Lung (tissue), 12 donors: ENCODE data around the gene CEP350. TPM values are rescaled to one million over a fixed set of nuclear protein-coding genes. Genes with fewer than 3 reads are reported as not detected.
A peak's percentile ranks its signal among the peaks of the same experiment; 100 is the strongest.

Experiments
- ATAC-seq: fragments of 200-7000 bp; cut with Tn5 transposase; one replicate; pipeline ENCODE4 v1.9.1; 2020; ENCODE audit warnings: moderate number of reproducible peaks; ENCODE audit not compliant: insufficient read depth, low FRiP score
- DNase-seq, 3 donors: peaks; one replicate each; pipeline ENCODE4 v3.0.0-alpha.2; 2013 to 2017
- H3K27ac ChIP-seq, 2 donors: one replicate each; pipeline ENCODE4 v1.5.1; 2013; ENCODE audit warnings: mild to moderate bottlenecking in 2 of 2, moderate library complexity in 2 of 2, control low read depth in 1 of 2, inconsistent platforms in 1 of 2, low read depth in 1 of 2, low read length in 1 of 2
- H3K27me3 ChIP-seq, 3 donors: one replicate each; pipeline ENCODE4 v1.5.1; 2013; ENCODE audit warnings: low read length in 2 of 3; ENCODE audit not compliant: control insufficient read depth in 3 of 3, insufficient read depth in 3 of 3
- H3K36me3 ChIP-seq, 4 donors: one replicate each; pipeline ENCODE4 v1.5.1; 2013; ENCODE audit warnings: low read length in 4 of 4, mild to moderate bottlenecking in 1 of 4, moderate library complexity in 1 of 4; ENCODE audit not compliant: control insufficient read depth in 4 of 4, insufficient read depth in 4 of 4
- H3K4me1 ChIP-seq, 5 donors: one replicate each; pipeline ENCODE4 v1.5.1; 2013; ENCODE audit warnings: low read length in 5 of 5, mild to moderate bottlenecking in 2 of 5, moderate library complexity in 1 of 5; ENCODE audit not compliant: control insufficient read depth in 5 of 5, insufficient read depth in 5 of 5
- H3K4me3 ChIP-seq: one replicate; pipeline ENCODE4 v1.5.1; 2013; ENCODE audit warnings: mild to moderate bottlenecking, control low read depth, moderate library complexity
- H3K9ac ChIP-seq, 2 donors: one replicate each; pipeline ENCODE4 v1.5.1; 2013; ENCODE audit warnings: low read length in 2 of 2, control low read depth in 1 of 2; ENCODE audit not compliant: insufficient read depth in 1 of 2
- H3K9me3 ChIP-seq, 4 donors: one replicate each; pipeline ENCODE4 v1.5.1; 2013; ENCODE audit warnings: low read length in 3 of 4, mild to moderate bottlenecking in 1 of 4, moderate library complexity in 1 of 4; ENCODE audit not compliant: control insufficient read depth in 4 of 4, insufficient read depth in 3 of 4
- WGBS, 2 donors: extraction: QIAGEN DNeasy Blood & Tissue Kit; methylation state at CpG; one replicate each; pipeline ENCODE4 v1.1.7; 2013; 5-methylcytosine and 5-hydroxymethylcytosine counted together
- polyA plus RNA-seq, 2 donors: library from polyadenylated mRNA; stranded (reverse); fragments of 200-250 nt; gene quantifications; one replicate each; pipeline ENCODE4 v1.2.1, GENCODE V29; 2013
- total RNA-seq, 2 donors: library from RNA; depleted of rRNA in 1 of 2; stranded (reverse); fragments of >200 nt in 1 of 2; gene quantifications; one replicate each; pipeline ENCODE4 v1.2.1, GENCODE V29; 2014 to 2021
- TF ChIP-seq, protein P1 (sequence below): IDR thresholded peaks from 2 replicates; pipeline ENCODE4 v1.5.1; 2012; ENCODE audit warnings: mild to moderate bottlenecking; ENCODE audit errors: control extremely low read depth, extremely low read depth
- donor health status: control.
- donor health status: control.
- donor health status: Bipolar disorder and iron deficiency.
- donor health status: healthy.
- donor health status: DM: yes; HTN: yes; CAD: no.

The CEP350 gene
- total and polyA plus RNA-seq, 4 donors = 4.3 to 89.8 (median 23.0) TPM

DNA sequence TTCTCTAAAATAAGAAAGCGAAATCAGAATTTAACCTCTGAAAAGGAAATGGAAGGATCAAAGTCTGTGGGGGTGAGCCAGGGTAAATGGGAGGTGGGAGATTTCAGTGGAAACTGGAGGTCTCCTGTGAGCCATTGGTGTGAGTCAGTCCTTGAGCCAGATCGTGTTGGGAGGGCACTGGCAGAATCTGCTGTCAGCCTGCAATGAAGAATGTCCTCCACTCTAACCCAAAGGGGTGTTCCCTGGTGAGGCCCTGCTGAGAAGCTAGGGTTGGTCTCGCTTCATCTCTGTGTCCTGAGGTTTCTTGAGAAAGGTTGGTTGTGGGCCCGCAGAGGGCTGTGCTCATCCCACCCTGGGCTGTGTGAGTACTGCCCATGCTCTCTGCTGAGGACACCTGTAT is 202.5 kb downstream of the CEP350 start:
- Histone ChIP-seq H3K27me3 (no peaks in the 10 kb centered on the region), H3K4me1 (peaks cover 2 to 43% (median 17%) of the 10 kb centered on the region in 5 donors), H3K36me3 (peaks cover 0 to 6% (median 0%) of the 10 kb centered on the region in 4 donors), H3K9ac (no peak overlapping the region), H3K27ac (peak overlapping the region in 1 of 2 donors; percentile 63), H3K9me3 (no peaks in the 10 kb centered on the region), H3K4me3 (no peak overlapping the region)
- TF ChIP-seq, protein P1, sequence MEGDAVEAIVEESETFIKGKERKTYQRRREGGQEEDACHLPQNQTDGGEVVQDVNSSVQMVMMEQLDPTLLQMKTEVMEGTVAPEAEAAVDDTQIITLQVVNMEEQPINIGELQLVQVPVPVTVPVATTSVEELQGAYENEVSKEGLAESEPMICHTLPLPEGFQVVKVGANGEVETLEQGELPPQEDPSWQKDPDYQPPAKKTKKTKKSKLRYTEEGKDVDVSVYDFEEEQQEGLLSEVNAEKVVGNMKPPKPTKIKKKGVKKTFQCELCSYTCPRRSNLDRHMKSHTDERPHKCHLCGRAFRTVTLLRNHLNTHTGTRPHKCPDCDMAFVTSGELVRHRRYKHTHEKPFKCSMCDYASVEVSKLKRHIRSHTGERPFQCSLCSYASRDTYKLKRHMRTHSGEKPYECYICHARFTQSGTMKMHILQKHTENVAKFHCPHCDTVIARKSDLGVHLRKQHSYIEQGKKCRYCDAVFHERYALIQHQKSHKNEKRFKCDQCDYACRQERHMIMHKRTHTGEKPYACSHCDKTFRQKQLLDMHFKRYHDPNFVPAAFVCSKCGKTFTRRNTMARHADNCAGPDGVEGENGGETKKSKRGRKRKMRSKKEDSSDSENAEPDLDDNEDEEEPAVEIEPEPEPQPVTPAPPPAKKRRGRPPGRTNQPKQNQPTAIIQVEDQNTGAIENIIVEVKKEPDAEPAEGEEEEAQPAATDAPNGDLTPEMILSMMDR = no peak
- 73 to 85% methylated on average over 4 of the region's 4 CpGs for WGBS, 2 donors
- DNase-seq (no peak), ATAC-seq (no peak)

DNA sequence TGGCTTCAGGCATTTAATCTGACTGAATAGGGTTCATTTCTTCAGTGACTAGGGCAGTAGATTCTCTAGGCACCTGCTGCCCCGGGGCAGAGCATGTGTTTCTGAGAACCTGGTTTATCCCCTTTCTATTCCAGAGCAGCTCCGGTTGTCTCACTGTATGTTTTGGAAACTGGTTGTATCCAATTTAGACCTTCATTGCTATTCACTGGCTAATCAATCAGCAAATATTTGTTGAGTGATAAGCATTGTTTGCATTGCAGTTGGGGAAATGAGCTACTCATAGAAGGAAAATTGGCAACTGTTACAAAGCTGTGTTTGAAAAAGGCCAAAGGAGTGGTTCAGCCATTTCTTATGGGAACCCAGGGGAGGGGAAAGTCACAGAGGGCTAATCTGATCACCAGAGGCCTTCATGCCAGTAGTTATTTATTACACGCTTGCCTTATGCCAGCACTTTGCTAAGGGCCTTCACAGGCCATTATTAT is 203.0 kb downstream of the CEP350 start:
- ATAC-seq (no peak), DNase-seq (peak; percentile 48 to 77 (median 62))
- H3K27ac ChIP-seq = peak overlapping the region in 1 of 2 donors; percentile 63
- peaks cover 2 to 43% (median 17%) of the 10 kb centered on the region in 5 donors for H3K4me1 ChIP-seq
- TF ChIP-seq, protein P1 = no peak
- H3K9ac ChIP-seq = no peak overlapping the region
- H3K4me3 ChIP-seq = no peak overlapping the region
- H3K27me3 ChIP-seq = no peaks in the 10 kb centered on the region
- 71 to 89% methylated on average over 3 of the region's 3 CpGs for WGBS, 2 donors
- no peaks in the 10 kb centered on the region for H3K9me3 ChIP-seq
- peaks cover 0 to 6% (median 0%) of the 10 kb centered on the region in 4 donors for H3K36me3 ChIP-seq

DNA sequence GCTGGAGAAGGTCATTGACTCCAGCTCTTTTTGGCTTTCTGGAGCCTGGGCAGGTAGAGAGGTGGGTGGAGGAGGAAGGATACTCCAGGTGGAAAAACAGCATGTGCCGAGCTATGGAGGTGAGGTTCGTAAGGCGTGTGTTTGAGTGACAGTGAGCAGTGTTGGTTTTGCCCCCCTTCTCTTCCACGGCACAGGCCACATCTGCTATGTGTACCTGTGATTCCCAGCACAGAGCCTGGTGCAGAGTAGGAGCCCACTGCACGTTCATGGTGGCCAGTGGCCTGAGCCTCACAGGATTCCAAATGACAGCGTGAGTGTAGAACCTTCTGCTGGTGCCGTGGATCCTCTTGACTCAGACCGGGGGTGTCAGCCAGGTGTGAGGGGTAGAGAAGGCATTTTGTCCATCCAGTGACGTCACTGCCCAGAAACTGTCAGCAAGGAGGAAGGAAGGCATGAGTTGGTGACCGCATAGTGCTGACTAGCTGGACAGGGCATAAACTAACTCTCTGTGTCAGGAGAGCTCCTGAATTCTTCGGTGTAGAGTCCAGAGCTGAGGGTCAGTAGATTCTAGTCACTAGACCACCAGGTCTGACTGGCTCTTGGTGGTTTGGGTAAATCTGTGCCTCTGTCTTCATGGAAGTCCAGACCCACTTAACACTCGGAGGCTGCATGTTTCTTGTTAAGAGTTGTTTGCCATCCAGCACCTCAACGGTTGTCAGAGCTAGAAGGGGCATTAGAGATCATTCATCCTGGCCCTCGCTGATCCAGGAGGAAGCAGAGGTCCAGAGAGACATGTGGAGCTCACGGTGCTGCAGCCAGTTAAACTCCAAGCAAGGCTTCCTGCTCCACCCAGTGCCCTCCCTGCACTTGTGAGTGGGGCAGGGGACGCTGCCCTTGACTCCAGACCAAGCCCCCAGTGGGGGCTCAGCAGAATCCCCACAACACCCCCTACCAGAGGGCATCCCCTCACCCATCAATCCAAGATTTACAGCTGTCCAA is 203.8 kb downstream of the CEP350 start:
- H3K27ac ChIP-seq = peak overlapping the region in 1 of 2 donors; percentile 58
- peaks cover 2 to 42% (median 17%) of the 10 kb centered on the region in 5 donors for H3K4me1 ChIP-seq
- H3K9ac ChIP-seq = no peak overlapping the region
- no peak overlapping the region for H3K4me3 ChIP-seq
- DNase-seq = no peak
- peaks cover 0 to 6% (median 0%) of the 10 kb centered on the region in 4 donors for H3K36me3 ChIP-seq
- no peak for ATAC-seq
- H3K9me3 ChIP-seq = no peaks in the 10 kb centered on the region
- H3K27me3 ChIP-seq = no peaks in the 10 kb centered on the region
- WGBS, 2 donors = 63 to 70% methylated on average over 16 of the region's 16 CpGs
- TF ChIP-seq, protein P1 = no peak
